Endothelial cell of umbilical vein (primary cell): Measurements from ENCODE around the gene AMT. TPM values are rescaled to one million over a fixed set of nuclear protein-coding genes. Genes with fewer than 3 reads are reported as not detected.

Experiments used
- BruUV-seq: library from RNA; stranded (reverse); fragments of 400-500 nt; replicated peaks from 2 replicates; lab custom pipeline; 2021; lab: Mats Ljungman, UMichigan
- CTCF ChIA-PET: fragments of 300-600, 350-600 bp; sonication (Branson Sonifier 250); formaldehyde crosslinking; loops from one replicate; lab custom pipeline; 2021; ENCODE audit warnings: antibody characterized with exemption, inconsistent platforms; lab: Charles Lee
- POLR2A ChIA-PET: fragments of 300-600, 350-600 bp; sonication (Branson Sonifier 250); formaldehyde crosslinking; loops from one replicate; lab custom pipeline; 2021; ENCODE audit warnings: antibody characterized with exemption, inconsistent platforms; lab: Charles Lee
- DNase-seq: peaks from one replicate; pipeline ENCODE4 v3.0.0-alpha.2; 2011; ENCODE audit warnings: low read depth, low spot score
- FAIRE-seq: peaks from 2 replicates; lab custom pipeline; 2011; peaks lifted over from hg19 to GRCh38; lab: Jason Lieb, UNC
- H2AFZ ChIP-seq: 2 replicates; pipeline ENCODE4 v1.6.0; 2012; ENCODE audit warnings: low read depth, low read length, control low read depth, inconsistent platforms
- H3K27ac ChIP-seq: 2 replicates; pipeline ENCODE4 v1.5.1; 2011; ENCODE audit warnings: low read depth, mild to moderate bottlenecking, control low read depth, low read length, moderate library complexity; ENCODE audit not compliant: insufficient read depth
- H3K27me3 ChIP-seq, 2 experiments: 2 replicates each; pipeline versions ENCODE4 v1.6.0 to v1.6.1; 2011; ENCODE audit warnings: low read length in 2 of 2, mixed read lengths in 1 of 2; ENCODE audit not compliant: control insufficient read depth in 2 of 2, insufficient read depth in 2 of 2
- H3K36me3 ChIP-seq, 2 experiments: 2 replicates in 1 of 2; 3 replicates in 1 of 2; pipeline ENCODE4 v1.5.1; 2011; ENCODE audit warnings: low read length in 2 of 2, mild to moderate bottlenecking in 1 of 2, moderate library complexity in 1 of 2; ENCODE audit not compliant: control insufficient read depth in 2 of 2, insufficient read depth in 2 of 2; ENCODE audit errors: extremely low read depth in 1 of 2
- H3K4me1 ChIP-seq: 3 replicates; pipeline ENCODE4 v1.5.1; 2011; ENCODE audit warnings: mild to moderate bottlenecking, low read length; ENCODE audit not compliant: control insufficient read depth, insufficient read depth; ENCODE audit errors: extremely low read depth
- H3K4me2 ChIP-seq: 2 replicates; pipeline ENCODE4 v1.6.1; 2011; ENCODE audit warnings: low read length, control low read depth, mixed read lengths; ENCODE audit not compliant: insufficient read depth
- H3K4me3 ChIP-seq, 3 experiments: fragments of 200-600 bp in 1 of 3; sonication (generic), shearing (Covaris generic) in 1 of 3; replicated peaks in 1 of 3; 2 replicates each; pipeline ENCODE4 v1.5.1; 2011 to 2016; ENCODE audit warnings: control low read depth in 3 of 3, low read length in 3 of 3, mild to moderate bottlenecking in 2 of 3, inconsistent platforms in 1 of 3, low read depth in 1 of 3, moderate library complexity in 1 of 3; ENCODE audit not compliant: insufficient read depth in 1 of 3
- H3K79me2 ChIP-seq: 2 replicates; pipeline ENCODE4 v1.6.0; 2012; ENCODE audit warnings: low read length, inconsistent platforms; ENCODE audit not compliant: control insufficient read depth, insufficient read depth
- H3K9ac ChIP-seq: replicated peaks from 2 replicates; pipeline ENCODE3; 2011; ENCODE audit warnings: low read length, control low read depth; ENCODE audit not compliant: insufficient read depth; ENCODE audit errors: extremely low read depth
- H3K9me1 ChIP-seq: replicated peaks from 3 replicates; pipeline ENCODE4 v1.6.0; 2011; ENCODE audit warnings: mild to moderate bottlenecking, low read length; ENCODE audit not compliant: control insufficient read depth, insufficient read depth; ENCODE audit errors: extremely low read depth
- H3K9me3 ChIP-seq: replicated peaks from 2 replicates; pipeline ENCODE4 v1.5.1; 2012; ENCODE audit warnings: low read length, inconsistent platforms; ENCODE audit not compliant: control insufficient read depth, insufficient read depth
- H4K20me1 ChIP-seq: replicated peaks from 2 replicates; pipeline ENCODE3; 2011; ENCODE audit warnings: mild to moderate bottlenecking, low read length; ENCODE audit not compliant: control insufficient read depth, insufficient read depth; ENCODE audit errors: extremely low read depth
- CTCF ChIP-seq, 2 donors: IDR thresholded peaks; 1 replicate in 1 of 2; 2 replicates in 1 of 2; pipeline ENCODE4 v1.5.1; 2011; ENCODE audit warnings: low read length in 2 of 2, mild to moderate bottlenecking in 2 of 2, moderate library complexity in 2 of 2, control low read depth in 1 of 2, inconsistent platforms in 1 of 2, low read depth in 1 of 2; ENCODE audit not compliant: insufficient read depth in 1 of 2; ENCODE audit errors: extremely low read depth in 1 of 2
- EZH2 ChIP-seq: IDR thresholded peaks from 2 replicates; pipeline ENCODE4 v1.6.1; 2012; ENCODE audit warnings: borderline replicate concordance, low read depth, mild to moderate bottlenecking, moderate library complexity, low read length, inconsistent platforms; ENCODE audit not compliant: severe bottlenecking
- GATA2 ChIP-seq: IDR thresholded peaks from 2 replicates; pipeline ENCODE4 v1.7.0; 2011; ENCODE audit warnings: low read depth, mild to moderate bottlenecking, moderate library complexity, mixed read lengths, low read length; ENCODE audit not compliant: insufficient read length, insufficient read depth
- JUN ChIP-seq: IDR thresholded peaks from 2 replicates; pipeline ENCODE4 v1.6.1; 2011; ENCODE audit warnings: borderline replicate concordance, low read depth; ENCODE audit not compliant: insufficient read length, insufficient read depth
- MAX ChIP-seq: IDR thresholded peaks from 2 replicates; pipeline ENCODE4 v1.6.1; 2011; ENCODE audit not compliant: insufficient read depth, insufficient read length
- MYC ChIP-seq: IDR thresholded peaks from one replicate; pipeline ENCODE4 v1.6.1; 2011; ENCODE audit warnings: mild to moderate bottlenecking, low read depth, low read length
- POLR2AphosphoS5 ChIP-seq: IDR thresholded peaks from 2 replicates; pipeline ENCODE4 v1.6.1; 2012; ENCODE audit warnings: low read depth, mild to moderate bottlenecking, control low read depth, low read length, moderate library complexity; ENCODE audit not compliant: insufficient read depth
- dilution Hi-C: fragments of 300-500 bp; cut with MboI; formaldehyde crosslinking; loops from one replicate; pipeline ENCODE4 v1.15.0; 2019; ENCODE audit warnings: low sequenced_read_pairs; ENCODE audit not compliant: extremely low pct_ligation_motif_present
- intact Hi-C: fragments of 100-400 bp; cut with micrococcal nuclease; formaldehyde crosslinking; loops from one replicate; pipeline ENCODE4 v1.10.0; 2022
- polyA plus RNA-seq, 4 experiments: library from polyadenylated mRNA; depleted of rRNA in 3 of 4; stranded (reverse) in 3 of 4; unstranded in 1 of 4; fragments of >200 nt; gene quantifications; 2 replicates each; pipeline versions ENCODE4 v1.2.1 to v1.2.3, GENCODE V29; 2011 to 2012; ENCODE audit warnings: missing spikeins in 1 of 4
- total RNA-seq: library from RNA; stranded (reverse); gene quantifications from 2 replicates; pipeline ENCODE4 v1.2.3, GENCODE V29; 2021

Gene AMT
- total and polyA plus RNA-seq, 2 donors (not counting 3 experiments of a cell fraction or from before 2014, with no cell fraction given) = 4.4 to 9.0 TPM

- H3K9ac ChIP-seq = no peak overlapping the region
- no peaks in the 10 kb centered on the region for H3K36me3 ChIP-seq
- no peaks in the 10 kb centered on the region for H4K20me1 ChIP-seq
- H3K27me3 ChIP-seq = no peaks in the 10 kb centered on the region
- no TSS peak for BruUV-seq
- FAIRE-seq (no peak), DNase-seq (no peak)
- H2AFZ ChIP-seq = no peak overlapping the region
- no peaks in the 10 kb centered on the region for H3K79me2 ChIP-seq
- no peak overlapping the region for H3K4me2 ChIP-seq
- H3K4me1 ChIP-seq = no peaks in the 10 kb centered on the region
- H3K4me3 ChIP-seq = no peak overlapping the region
- dilution Hi-C loops (no loop called here), intact Hi-C loops (no loop called here)
- no peaks in the 10 kb centered on the region for H3K9me3 ChIP-seq
- H3K9me1 ChIP-seq = no peaks in the 10 kb centered on the region
- ChIA-PET CTCF (interaction anchor here (1.1 kb wide), 1 partner anchor 13 kb away, joined by 4 read pairs; no protein-coding TSS in a partner anchor), POLR2A (no interaction called here)
- H3K27ac ChIP-seq = no peak overlapping the region
- no peak for TF ChIP-seq JUN
Observed at GRCh38 chr3:49462222-49462621, 39.9 kb upstream of the AMT start.

GRCh38 chr3:49461443-49462171 is 39.3 kb upstream of the AMT start:
- POLR2A ChIA-PET = no interaction called here
- DNase-seq = no peak
- no peak overlapping the region for H3K9ac ChIP-seq
- FAIRE-seq = no peak
- no peaks in the 10 kb centered on the region for H3K36me3 ChIP-seq
- no peaks in the 10 kb centered on the region for H3K9me3 ChIP-seq
- BruUV-seq = no TSS peak
- H3K4me1 ChIP-seq = no peaks in the 10 kb centered on the region
- no peak overlapping the region for H3K4me3 ChIP-seq
- no peaks in the 10 kb centered on the region for H3K79me2 ChIP-seq
- H3K27ac ChIP-seq = no peak overlapping the region
- H3K27me3 ChIP-seq = no peaks in the 10 kb centered on the region
- peak overlapping the region; percentile 25 for H2AFZ ChIP-seq
- TF ChIP-seq POLR2AphosphoS5 = no peak
- TF ChIP-seq EZH2 = no peak
- TF ChIP-seq MAX = no peak
- TF ChIP-seq JUN = no peak
- TF ChIP-seq GATA2 = no peak
- TF ChIP-seq CTCF (IDR thresholded peaks at IDR 0.05; ENCODE audit: extremely low read depth in 1 of 2, insufficient read depth in 1 of 2, low read depth in 1 of 2, low read length in 2 of 2) = no peak
- no peak for TF ChIP-seq MYC
- dilution Hi-C loops = no loop called here
- intact Hi-C loops = no loop called here
- no peaks in the 10 kb centered on the region for H4K20me1 ChIP-seq
- CTCF ChIA-PET = interaction anchor here (1.1 kb wide), 1 partner anchor 12 kb away, joined by 4 read pairs; no protein-coding TSS in a partner anchor
- no peak overlapping the region for H3K4me2 ChIP-seq
- no peaks in the 10 kb centered on the region for H3K9me1 ChIP-seq
